GM19324 (cell line): ENCODE measurements around the gene ARV1.
"Not testable (repeated sequence)": the region's sequence is repeated elsewhere in the genome, so short reads cannot be mapped to it uniquely, and the experiment has no call there.

Source experiments
- ATAC-seq: cut with Tn5 transposase; IDR thresholded peaks from one replicate; pipeline ENCODE4 v1.9.1; 2021; ENCODE audit warnings: mild to moderate bottlenecking, moderate library complexity; ENCODE audit not compliant: unreplicated experiment, low FRiP score

ARV1 gene

GRCh38 chr1:231040019-231040799, 61.3 kb downstream of the ARV1 start, which contains the start of gene FAM89A:
FAM89A (minus strand) TSS chr1:231040254; CDS start chr1:231040211, 43 bp downstream.
- no peak for ATAC-seq

- no peak for ATAC-seq
Observed at GRCh38 chr1:231040800-231041718, 62.2 kb downstream of the ARV1 start.

GRCh38 chr1:231041719-231042261, 62.9 kb downstream of the ARV1 start:
- no peak for ATAC-seq

GRCh38 chr1:231044588-231044987, 65.7 kb downstream of the ARV1 start:
- ATAC-seq, result no peak

GRCh38 chr1:231045286-231045685, 66.4 kb downstream of the ARV1 start:
- ATAC-seq, result no peak

GRCh38 chr1:231045921-231046729, 67.2 kb downstream of the ARV1 start:
- ATAC-seq, result not testable (repeated sequence)

GRCh38 chr1:231046730-231047395, 68.0 kb downstream of the ARV1 start:
- ATAC-seq, result no peak

GRCh38 chr1:231047529-231047928, 68.6 kb downstream of the ARV1 start:
- ATAC-seq, result not testable (repeated sequence)

- ATAC-seq, result not testable (repeated sequence)
Observed at GRCh38 chr1:231048419-231048818, 69.5 kb downstream of the ARV1 start.

GRCh38 chr1:231049121-231049979, 70.5 kb downstream of the ARV1 start:
- no peak for ATAC-seq
